GM19193 (cell line): ENCODE data around the gene MICALL2.

ENCODE experiments used
- POLR2A ChIP-seq: IDR thresholded peaks from 4 replicates; pipeline ENCODE4 v1.6.1; 2011; ENCODE audit not compliant: insufficient read depth, insufficient read length; ENCODE audit errors: extremely low read depth

The MICALL2 gene

GRCh38 chr7:1437155-1437880 lies 22.0 kb downstream of the MICALL2 start:
- no peak for TF ChIP-seq POLR2A

DNA sequence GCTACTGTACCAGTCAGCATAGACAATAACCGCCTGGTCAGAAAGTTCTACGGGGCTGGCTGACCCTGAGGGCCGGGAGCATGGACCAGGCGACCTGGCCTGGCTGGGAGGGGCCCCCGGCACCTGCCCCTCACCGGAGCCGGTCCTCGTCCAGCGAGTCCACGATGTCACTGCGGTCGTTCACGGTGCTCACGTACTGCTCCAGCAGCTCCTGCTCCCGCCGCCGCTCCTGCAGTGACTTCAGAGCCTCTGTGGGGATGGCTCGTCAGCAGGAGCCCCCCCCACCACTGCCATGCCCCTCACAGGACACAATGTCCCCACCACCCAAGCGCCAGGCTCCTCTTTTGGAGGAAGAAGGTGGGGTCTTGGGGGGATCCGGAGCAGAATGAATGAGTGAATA lies 22.7 kb downstream of the MICALL2 start:
- no peak for TF ChIP-seq POLR2A

DNA sequence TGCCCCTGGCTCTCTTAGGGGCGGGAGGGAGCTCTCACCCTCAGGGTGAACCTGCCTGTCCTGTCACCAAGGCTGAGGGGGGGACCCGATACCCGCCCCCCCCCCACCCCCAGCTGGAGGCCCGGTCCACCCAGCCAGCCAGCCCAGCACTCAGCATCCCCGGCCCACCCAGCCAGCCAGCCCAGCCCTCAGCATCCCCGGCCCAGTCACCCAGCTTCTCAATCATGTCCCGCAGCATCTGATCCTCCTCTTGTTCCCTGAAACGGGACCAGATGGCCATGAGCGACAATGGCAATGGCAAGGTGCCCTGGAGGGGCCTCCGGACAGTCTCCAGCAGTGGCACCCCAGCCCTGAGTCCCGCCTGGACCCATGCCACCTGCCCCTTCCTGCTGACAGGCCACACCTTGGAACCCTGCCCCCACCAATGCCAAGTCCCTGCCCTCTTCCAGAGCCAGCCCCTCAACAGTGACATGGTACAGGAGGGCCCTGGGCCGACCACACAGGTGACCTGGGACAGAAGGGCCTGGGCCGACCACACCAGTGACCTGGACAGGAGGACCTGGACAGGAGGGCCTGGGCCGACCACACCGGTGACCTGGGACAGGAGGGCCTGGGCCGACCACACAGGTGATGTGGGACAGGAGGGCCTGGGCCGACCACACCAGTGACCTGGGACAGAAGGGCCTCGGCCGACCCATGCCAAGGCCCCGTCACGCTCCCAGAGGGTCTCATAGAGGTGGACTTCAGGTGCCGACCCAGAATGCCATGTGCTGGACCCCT lies 24.2 kb downstream of the MICALL2 start:
- no peak for TF ChIP-seq POLR2A

- no peak for TF ChIP-seq POLR2A
Observed at GRCh38 chr7:1434165-1434718, 25.0 kb downstream of the MICALL2 start.

DNA sequence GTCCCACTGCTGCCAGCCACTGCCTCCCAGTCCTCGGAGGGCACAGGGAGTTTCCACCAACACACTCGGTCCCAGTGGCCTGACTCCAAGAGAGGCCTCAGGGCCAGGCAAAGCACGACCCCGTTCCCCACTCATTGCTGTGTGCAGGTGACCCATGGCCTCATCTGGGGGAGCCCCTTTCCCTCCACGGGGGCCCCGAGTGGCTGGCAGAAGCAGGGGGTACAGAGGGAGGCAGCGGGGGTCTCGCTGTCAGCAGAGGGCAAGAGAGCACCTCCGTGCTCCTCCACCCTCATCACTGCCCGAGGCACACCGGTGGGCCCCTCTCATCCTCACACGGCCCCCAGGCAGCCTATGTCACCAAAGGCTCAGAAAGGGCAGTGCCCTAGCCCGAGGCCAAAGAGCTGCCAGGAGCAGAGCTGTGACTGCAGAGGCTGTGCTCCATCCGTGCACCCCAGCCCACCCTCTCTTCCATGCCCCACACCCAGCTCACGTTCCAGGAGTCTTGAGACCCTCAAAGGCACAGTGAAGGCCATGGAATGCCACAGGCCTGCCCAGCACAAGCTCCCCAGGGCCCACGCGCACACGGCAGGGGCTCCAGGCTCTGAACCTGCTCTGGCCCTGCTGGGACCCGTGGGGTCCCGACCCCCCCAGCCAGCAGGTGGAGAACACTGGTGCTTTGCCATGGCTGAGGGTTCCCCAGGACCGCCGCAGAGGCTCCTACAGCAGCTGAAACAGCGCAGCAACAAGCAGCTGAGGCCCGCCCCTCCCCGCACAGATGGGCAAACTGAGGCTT lies 25.9 kb downstream of the MICALL2 start:
- no peak for TF ChIP-seq POLR2A

- no peak for TF ChIP-seq POLR2A
Observed at GRCh38 chr7:1432411-1433082, 26.7 kb downstream of the MICALL2 start.

GRCh38 chr7:1431634-1432380 lies 27.5 kb downstream of the MICALL2 start:
- TF ChIP-seq POLR2A: no peak

GRCh38 chr7:1431226-1431625 lies 28.0 kb downstream of the MICALL2 start:
- TF ChIP-seq POLR2A: no peak

GRCh38 chr7:1430056-1430845 lies 29.0 kb downstream of the MICALL2 start:
- TF ChIP-seq POLR2A: no peak

GRCh38 chr7:1428941-1429501 lies 30.2 kb downstream of the MICALL2 start:
- no peak for TF ChIP-seq POLR2A

DNA sequence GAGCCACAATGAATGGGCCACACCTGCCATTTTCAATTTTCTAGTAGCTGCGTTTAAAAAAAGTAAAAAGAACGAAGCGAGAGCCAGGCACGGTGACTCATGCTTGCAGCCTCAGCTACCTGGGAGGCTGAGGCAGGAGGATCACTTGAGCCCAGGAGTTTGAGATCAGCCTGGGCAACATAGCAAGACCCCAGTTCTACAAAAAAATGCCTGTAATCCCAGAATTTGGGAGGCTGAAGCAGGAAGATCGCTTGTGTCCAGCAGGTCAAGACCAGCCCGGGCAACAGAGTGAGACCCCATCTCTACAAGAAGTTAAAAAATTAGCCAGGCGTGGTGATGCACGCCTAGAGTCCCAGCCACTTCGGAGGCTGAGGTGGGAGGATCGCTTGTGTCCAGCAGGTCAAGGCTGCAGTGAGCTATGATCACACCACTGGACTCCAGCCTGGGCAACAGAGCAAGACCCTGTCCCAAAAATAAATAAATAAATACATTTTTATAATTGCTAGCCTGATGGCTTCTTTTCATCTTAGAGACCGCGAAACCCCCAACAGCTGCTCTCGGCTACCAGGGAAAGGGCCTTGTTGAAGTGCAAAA lies 32.1 kb downstream of the MICALL2 start:
- TF ChIP-seq POLR2A: no peak

GRCh38 chr7:1426474-1426873 lies 32.8 kb downstream of the MICALL2 start:
- no peak for TF ChIP-seq POLR2A
